OCI-LY1 (cell line): ENCODE measurements around the gene PPIF.

Experiments
- EZH2 ChIP-seq: fragments of 200-600 bp; sonication (generic), shearing (Covaris generic); IDR thresholded peaks from 2 replicates; pipeline ENCODE4 v1.8.0; 2017; ENCODE audit warnings: borderline replicate concordance, mixed run types, mild to moderate bottlenecking, antibody characterized with exemption, low read length, moderate library complexity, mixed read lengths
- TF ChIP-seq, protein P1 (sequence below): fragments of 200-600 bp; sonication (generic), shearing (Covaris generic); IDR thresholded peaks from 2 replicates; pipeline ENCODE4 v1.5.1; 2017; ENCODE audit warnings: mild to moderate bottlenecking, antibody characterized with exemption, low read length, moderate library complexity, mixed read lengths

- TF ChIP-seq, protein P1, sequence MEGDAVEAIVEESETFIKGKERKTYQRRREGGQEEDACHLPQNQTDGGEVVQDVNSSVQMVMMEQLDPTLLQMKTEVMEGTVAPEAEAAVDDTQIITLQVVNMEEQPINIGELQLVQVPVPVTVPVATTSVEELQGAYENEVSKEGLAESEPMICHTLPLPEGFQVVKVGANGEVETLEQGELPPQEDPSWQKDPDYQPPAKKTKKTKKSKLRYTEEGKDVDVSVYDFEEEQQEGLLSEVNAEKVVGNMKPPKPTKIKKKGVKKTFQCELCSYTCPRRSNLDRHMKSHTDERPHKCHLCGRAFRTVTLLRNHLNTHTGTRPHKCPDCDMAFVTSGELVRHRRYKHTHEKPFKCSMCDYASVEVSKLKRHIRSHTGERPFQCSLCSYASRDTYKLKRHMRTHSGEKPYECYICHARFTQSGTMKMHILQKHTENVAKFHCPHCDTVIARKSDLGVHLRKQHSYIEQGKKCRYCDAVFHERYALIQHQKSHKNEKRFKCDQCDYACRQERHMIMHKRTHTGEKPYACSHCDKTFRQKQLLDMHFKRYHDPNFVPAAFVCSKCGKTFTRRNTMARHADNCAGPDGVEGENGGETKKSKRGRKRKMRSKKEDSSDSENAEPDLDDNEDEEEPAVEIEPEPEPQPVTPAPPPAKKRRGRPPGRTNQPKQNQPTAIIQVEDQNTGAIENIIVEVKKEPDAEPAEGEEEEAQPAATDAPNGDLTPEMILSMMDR, result no peak
- TF ChIP-seq EZH2, result no peak
These were observed 662 bp upstream of the PPIF start for GRCh38 chr10:79346388-79347225.
